HG03039 (cell line): Measurements from ENCODE around the gene AIPL1.
A peak's percentile ranks its signal among the peaks of the same experiment; 100 is the strongest.

Experiments used
- ATAC-seq: cut with Tn5 transposase; IDR thresholded peaks from one replicate; pipeline ENCODE4 v1.9.1; 2021; ENCODE audit warnings: mild to moderate bottlenecking, moderate library complexity; ENCODE audit not compliant: unreplicated experiment

The AIPL1 gene

GRCh38 chr17:6452471-6453266 lies 17.7 kb upstream of the AIPL1 start:
- no peak for ATAC-seq

GRCh38 chr17:6450926-6451832 lies 16.3 kb upstream of the AIPL1 start:
- no peak for ATAC-seq

DNA sequence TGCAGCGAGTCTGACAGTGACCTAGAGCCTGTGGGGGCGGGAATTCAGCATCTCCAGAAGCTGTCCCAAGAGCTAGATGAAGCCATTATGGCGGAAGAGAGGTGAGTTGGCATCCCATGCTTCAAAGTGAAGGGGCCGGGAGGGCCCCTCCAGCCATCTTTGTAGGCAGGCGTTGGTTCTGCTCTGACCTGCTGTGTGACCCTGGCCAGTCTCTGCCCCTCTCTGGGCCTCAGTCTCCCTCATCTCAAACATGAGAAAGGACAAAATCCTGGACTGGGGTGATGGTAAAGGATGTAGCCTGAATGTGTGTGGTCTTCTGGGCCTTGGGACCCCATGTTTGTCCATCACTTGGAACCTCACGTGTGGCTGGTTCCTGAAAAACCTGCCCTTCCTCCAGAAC lies 14.4 kb upstream of the AIPL1 start:
- no peak for ATAC-seq

GRCh38 chr17:6448473-6448872 lies 13.6 kb upstream of the AIPL1 start:
- no peak for ATAC-seq

GRCh38 chr17:6446516-6447100 lies 11.7 kb upstream of the AIPL1 start:
- no peak for ATAC-seq

DNA sequence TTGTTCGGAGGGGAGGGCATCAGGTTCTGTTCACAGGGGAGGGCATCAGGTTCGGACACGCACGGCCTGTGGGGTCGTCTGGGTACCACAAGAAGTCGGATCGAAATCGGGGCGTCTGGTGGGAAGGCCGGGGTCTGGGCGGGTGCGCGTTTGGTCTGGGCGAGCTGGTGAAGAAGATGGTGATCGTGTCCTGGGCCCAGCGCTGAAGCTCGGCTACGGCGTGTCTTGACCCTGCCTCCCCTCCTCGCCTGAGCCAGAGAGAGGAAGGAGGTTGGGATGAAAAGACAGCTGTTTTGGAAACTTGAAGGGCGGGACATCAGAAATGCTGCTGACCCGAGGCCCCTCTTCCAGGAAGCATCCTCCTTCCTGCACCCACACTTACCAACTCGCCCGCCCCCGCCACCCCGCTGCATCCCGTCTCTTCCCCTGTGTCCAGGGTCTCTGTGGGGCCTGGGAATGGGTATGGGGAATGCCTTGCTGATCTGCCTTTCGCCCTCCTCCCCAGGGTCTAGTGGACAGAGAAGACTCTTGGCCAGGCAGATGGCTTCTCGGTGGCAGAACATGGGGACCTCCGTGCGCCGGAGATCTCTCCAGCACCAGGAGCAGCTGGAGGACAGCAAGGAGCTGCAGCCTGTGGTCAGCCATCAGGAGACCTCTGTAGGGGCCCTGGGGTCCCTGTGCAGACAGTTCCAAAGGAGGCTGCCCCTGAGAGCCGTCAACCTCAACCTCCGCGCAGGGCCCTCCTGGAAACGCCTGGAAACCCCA lies 9.8 kb upstream of the AIPL1 start:
- ATAC-seq, result no peak

GRCh38 chr17:6443692-6444570 lies 9.0 kb upstream of the AIPL1 start, which contains the start of gene PIMREG:
Gene PIMREG (plus strand): TSS chr17:6444455. CDS start chr17:6445111, 656 bp downstream.
- ATAC-seq, result peak; percentile 61

- no peak for ATAC-seq
Measured at GRCh38 chr17:6442775-6443174, 7.9 kb upstream of the AIPL1 start.

GRCh38 chr17:6439951-6440350 lies 5.0 kb upstream of the AIPL1 start:
- no peak for ATAC-seq

GRCh38 chr17:6437956-6438355 lies 3.0 kb upstream of the AIPL1 start:
- no peak for ATAC-seq

- no peak for ATAC-seq
Measured at GRCh38 chr17:6437466-6437865, 2.5 kb upstream of the AIPL1 start.

GRCh38 chr17:6435968-6436367 lies 1.0 kb upstream of the AIPL1 start:
- no peak for ATAC-seq

- no peak for ATAC-seq
Measured at GRCh38 chr17:6430769-6431168, 4.2 kb downstream of the AIPL1 start.

GRCh38 chr17:6429266-6429665 lies 5.7 kb downstream of the AIPL1 start:
- ATAC-seq, result no peak

GRCh38 chr17:6428207-6428965 lies 6.5 kb downstream of the AIPL1 start:
- ATAC-seq, result no peak

- no peak for ATAC-seq
Measured at GRCh38 chr17:6427279-6427781, 7.6 kb downstream of the AIPL1 start.

- ATAC-seq, result no peak
Measured at GRCh38 chr17:6426356-6427101, 8.4 kb downstream of the AIPL1 start.

DNA sequence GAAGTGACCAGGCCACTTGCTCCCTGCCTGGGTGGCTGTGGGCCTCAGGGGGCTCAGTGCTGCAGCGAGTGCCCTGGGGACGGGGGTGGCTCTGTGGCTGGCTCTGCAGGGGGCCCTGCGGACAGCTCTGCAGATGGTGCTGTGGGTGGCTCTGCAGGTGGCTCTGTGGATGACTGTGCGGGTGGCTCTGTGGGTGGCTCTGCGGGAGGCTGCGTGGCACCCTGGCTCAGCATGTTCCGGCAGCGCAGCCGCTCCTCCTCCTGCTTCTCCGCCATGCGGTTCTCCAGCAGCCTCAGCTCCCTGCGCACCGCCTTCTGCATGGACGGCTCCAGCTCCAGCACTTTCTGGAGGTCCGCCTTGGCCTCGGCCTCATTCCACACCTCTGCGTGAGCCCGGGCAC lies 9.5 kb downstream of the AIPL1 start:
- no peak for ATAC-seq
